Measurements from ENCODE around the gene PAK1.

GRCh38 chr11:77374108-77374507 lies 99.8 kb downstream of the PAK1 start:
- TF ChIP-seq, protein P1, sequence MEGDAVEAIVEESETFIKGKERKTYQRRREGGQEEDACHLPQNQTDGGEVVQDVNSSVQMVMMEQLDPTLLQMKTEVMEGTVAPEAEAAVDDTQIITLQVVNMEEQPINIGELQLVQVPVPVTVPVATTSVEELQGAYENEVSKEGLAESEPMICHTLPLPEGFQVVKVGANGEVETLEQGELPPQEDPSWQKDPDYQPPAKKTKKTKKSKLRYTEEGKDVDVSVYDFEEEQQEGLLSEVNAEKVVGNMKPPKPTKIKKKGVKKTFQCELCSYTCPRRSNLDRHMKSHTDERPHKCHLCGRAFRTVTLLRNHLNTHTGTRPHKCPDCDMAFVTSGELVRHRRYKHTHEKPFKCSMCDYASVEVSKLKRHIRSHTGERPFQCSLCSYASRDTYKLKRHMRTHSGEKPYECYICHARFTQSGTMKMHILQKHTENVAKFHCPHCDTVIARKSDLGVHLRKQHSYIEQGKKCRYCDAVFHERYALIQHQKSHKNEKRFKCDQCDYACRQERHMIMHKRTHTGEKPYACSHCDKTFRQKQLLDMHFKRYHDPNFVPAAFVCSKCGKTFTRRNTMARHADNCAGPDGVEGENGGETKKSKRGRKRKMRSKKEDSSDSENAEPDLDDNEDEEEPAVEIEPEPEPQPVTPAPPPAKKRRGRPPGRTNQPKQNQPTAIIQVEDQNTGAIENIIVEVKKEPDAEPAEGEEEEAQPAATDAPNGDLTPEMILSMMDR (IDR thresholded peaks at IDR 0.05; ENCODE audit: extremely low read depth in 1 of 2, insufficient read depth in 1 of 2, low read depth in 1 of 2, low read length in 2 of 2): no peak
- TF ChIP-seq POLR2A (IDR thresholded peaks at IDR 0.05; ENCODE audit: low read depth, low read length): no peak
- no peak for TF ChIP-seq EZH2 (IDR thresholded peaks at IDR 0.05; ENCODE audit: borderline replicate concordance, low read depth, low read length, severe bottlenecking)
- no peak for TF ChIP-seq POLR2AphosphoS5 (IDR thresholded peaks at IDR 0.05; ENCODE audit: insufficient read depth, low read depth, low read length)
- TF ChIP-seq MYC (IDR thresholded peaks at IDR 0.05; ENCODE audit: low read depth, low read length): no peak
- TF ChIP-seq, protein P2, sequence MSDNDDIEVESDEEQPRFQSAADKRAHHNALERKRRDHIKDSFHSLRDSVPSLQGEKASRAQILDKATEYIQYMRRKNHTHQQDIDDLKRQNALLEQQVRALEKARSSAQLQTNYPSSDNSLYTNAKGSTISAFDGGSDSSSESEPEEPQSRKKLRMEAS (IDR thresholded peaks at IDR 0.05; ENCODE audit: insufficient read depth, insufficient read length): no peak
- TF ChIP-seq FOS (IDR thresholded peaks at IDR 0.05; ENCODE audit: borderline replicate concordance, insufficient read depth, low read length): no peak
- TF ChIP-seq JUN (IDR thresholded peaks at IDR 0.05; ENCODE audit: borderline replicate concordance, insufficient read depth, insufficient read length, low read depth): no peak

All from endothelial cell of umbilical vein (primary cell).